GM18499 (cell line): ENCODE results near the gene DMTF1.
"Not testable (repeated sequence)": the region's sequence is repeated elsewhere in the genome, so short reads cannot be mapped to it uniquely, and the experiment has no call there.

Experiments
- ATAC-seq: cut with Tn5 transposase; IDR thresholded peaks from one replicate; pipeline ENCODE4 v1.9.1; 2021; ENCODE audit warnings: moderate number of reproducible peaks; ENCODE audit not compliant: insufficient read depth, unreplicated experiment

DMTF1 gene, protein sequence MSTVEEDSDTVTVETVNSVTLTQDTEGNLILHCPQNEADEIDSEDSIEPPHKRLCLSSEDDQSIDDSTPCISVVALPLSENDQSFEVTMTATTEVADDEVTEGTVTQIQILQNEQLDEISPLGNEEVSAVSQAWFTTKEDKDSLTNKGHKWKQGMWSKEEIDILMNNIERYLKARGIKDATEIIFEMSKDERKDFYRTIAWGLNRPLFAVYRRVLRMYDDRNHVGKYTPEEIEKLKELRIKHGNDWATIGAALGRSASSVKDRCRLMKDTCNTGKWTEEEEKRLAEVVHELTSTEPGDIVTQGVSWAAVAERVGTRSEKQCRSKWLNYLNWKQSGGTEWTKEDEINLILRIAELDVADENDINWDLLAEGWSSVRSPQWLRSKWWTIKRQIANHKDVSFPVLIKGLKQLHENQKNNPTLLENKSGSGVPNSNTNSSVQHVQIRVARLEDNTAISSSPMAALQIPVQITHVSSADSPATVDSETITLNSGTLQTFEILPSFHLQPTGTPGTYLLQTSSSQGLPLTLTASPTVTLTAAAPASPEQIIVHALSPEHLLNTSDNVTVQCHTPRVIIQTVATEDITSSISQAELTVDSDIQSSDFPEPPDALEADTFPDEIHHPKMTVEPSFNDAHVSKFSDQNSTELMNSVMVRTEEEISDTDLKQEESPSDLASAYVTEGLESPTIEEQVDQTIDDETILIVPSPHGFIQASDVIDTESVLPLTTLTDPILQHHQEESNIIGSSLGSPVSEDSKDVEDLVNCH

DNA sequence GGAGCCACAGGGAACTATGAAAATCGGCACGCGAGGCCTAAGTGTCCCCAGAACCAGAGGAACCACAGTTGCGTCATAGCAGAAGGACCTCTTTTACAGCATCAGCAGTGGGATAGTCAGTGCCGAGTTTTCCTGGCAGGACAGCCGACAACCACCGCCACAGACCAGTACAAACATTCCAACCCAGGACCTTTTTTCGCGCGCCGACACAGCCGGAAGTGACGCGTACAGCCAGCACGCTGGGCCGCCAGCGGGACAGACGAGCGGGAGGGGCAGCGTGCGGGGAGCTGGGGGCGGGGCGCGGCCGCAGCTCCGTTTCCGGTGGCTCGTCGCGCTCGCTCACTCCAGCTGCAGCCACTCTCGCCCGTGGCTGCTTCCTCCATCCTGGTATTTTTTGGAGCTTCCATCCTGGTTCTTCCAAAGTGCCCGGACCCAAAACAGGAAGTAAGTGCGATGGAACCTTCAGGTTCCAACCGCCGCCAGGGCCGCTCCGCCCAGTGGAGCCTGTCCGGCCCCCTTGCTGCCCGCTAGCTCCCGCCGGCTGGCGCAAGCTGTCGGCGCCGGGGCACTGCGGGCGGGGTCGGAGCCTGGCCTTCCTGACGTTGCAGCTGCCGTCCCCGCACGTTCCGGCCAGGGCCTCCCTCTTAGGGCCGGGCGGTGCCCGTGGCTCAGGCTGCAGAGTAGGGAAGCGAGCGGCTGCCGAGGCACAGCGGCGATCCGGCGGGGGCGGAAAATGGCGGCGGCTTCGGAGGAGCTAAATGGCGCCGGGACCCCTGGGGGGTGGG is at the start of gene DMTF1:
TSS of gene DMTF1 (plus strand) at position 342 of the 785 bp plus-strand sequence. CDS start 12,489 bp downstream, outside the sequence.
- peak; percentile 48 for ATAC-seq

DNA sequence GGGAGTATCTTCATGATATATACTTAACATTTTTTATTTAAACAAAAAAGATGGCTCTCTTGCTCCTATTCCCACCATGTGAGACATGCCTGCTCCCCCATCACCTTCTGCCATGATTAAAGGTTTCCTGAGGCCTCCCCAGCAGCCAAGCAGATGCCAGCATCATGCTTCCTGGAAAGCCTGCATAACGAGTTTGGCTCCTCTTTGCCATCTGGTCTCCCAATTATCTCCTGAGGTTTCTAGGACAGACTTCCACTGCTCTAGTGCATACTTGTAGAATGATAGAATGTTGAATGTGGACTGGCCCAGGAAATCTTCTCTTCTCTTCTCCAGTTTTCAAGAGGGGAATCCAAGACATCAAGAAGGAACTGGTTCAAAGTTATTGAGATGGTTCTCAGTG is 46.9 kb upstream of the DMTF1 start:
- ATAC-seq = no peak

DNA sequence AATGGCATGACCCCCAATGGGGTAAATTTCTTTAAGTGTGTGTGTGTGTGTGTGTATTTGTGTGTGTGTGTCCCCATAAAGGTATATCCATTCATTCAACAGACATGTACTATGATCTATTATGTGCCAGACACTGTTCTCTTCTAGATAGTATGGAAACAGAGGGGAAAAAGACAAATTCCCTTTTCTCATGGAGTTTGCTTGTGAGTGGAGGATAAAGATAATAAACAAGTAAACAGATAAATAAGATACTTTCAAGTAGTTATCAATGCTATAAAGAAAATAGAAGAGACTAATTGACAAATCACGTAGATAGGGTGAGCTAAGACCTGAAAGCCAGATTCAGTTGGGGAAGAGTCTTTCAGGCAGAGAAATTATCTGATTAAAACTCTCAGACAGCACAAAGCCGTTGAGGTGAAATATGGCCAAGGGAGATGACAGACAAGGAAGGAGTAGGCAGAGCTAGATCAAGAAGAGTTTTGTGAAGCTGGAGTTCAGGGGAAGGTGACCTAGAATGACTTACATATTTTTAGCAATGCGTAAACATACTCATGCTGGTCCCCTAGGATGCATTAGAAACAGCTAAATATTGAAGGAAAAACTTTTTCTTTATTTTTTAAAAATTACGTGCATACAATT is 45.2 kb upstream of the DMTF1 start:
- no peak for ATAC-seq

DNA sequence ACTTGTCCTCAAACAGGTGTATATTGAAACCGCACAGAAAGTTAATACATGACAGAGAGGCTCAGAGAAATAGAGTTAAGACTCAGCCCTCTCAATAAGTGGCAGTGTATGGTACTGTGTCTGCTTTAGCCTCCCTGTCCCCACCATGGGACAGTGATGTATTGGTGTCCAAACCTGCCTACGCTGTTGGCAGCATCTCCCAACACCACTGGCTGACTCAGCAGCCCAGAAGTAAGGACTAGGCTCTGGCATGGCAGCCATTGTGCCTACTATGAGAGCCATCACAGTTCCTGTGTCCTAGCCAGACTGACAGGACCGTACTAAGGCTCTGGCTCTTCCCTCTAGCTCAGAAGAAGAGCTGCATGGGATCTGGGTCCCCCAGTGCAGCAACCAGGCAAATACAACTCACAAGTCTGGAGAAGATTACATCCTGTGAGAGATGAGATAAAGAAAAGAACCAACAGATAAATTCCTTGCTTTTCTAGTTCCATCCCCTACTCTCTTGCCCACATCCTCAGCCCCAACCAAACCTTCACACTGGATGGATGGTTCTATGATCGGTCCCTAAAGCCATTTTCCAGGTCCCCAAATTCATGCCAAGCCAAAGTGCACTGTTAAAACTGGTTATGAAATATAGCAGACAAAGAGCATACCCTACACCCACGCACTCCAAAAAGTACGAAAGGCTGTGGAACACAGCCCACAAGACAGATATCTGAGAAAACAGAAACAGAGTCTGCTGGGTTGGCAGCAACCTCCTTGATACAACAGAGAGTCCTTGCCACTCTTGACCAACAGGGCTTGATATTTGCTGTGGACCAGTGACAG is 44.1 kb upstream of the DMTF1 start:
- ATAC-seq = no peak

DNA sequence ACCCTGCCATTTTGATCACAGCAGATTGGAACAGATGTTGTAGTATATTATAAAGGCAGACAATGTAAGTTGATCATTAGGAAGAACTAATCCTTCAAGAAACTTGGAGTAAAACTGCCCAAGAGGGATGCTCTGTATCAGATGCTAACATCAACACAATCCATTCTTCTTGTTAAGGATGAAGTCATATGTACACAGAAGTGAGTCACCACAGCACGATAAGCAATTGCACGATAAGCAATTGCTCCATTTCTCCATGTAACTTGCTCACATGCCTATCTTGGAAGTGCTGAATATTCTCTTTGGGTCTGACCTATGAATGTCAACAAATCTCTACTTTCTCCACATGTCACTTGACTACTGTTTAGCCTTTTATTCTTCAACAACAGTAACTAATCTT is 41.5 kb upstream of the DMTF1 start:
- ATAC-seq = no peak

DNA sequence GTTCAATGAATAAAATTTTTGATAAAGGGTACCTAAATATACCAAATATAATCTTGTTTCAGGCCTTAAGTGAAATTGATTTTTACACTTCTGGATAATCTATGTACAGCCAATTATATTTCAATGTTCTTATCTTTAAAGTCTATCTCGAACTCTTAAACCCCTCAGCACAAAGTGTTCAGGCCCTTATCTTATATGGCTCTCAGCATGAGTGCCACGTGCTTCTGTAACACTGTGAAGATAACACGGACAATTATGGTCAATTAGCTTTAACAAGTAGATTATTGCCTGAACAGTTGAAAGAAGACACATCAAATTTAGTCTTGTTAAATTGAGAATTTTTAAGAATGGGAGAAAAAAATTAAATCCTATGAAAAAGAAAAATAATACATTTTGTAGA is 40.4 kb upstream of the DMTF1 start:
- ATAC-seq = no peak

DNA sequence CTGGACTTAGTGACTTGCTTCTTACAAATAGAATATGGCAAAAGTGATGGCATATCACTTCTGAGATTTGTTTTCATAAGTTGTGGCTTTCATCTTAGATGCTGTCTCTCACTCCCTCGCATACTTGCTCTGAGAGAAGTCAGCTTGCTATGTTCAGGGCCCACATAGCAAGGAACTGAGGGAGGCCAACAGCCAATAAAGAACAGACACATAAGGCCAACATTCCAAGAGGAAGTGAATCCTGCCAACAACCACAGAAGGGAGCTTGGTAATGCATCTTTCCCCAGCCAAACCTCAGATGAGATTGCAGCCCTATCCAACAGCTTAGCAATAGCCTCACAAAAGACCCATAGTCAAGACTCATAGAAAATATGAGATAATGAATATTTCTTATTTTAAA is 39.2 kb upstream of the DMTF1 start:
- no peak for ATAC-seq

DNA sequence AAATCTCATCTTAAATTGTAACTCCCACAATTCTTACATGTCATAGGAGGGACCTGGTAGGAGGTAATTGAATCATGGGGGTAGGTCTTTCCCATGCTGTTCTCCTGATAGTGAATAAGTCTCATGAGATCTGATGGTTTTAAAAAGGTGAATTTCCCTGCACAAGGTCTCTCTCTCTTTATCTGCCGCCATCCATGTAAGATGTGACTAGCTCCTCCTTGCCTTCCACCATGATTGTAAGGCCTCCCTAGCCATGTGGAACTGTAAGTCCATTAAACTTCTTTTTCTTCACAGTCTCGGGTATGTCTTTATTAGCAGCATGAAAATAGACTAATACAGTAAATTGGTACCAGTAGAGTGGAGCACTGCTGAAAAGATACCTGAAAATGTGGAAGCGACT is 38.3 kb upstream of the DMTF1 start:
- ATAC-seq = not testable (repeated sequence)

DNA sequence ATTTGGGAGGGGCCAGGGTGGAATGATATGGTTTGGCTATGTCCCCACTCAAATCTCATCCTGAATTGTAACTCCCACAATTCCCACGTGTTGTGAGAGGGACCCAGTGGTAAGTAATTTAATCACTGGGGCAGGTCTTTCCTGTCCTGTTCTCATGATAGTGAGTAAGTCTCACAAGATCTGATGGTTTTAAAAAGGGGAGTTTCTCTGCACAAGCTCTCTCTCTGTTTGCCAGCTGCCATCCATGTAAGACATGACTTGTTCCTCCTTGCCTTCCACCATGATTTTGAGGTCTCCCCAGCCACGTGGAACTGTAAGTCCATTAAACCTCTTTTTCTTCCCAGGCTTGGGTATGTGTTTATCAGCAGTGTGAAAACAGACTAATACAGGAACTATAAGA is 36.5 kb upstream of the DMTF1 start:
- ATAC-seq = not testable (repeated sequence)

DNA sequence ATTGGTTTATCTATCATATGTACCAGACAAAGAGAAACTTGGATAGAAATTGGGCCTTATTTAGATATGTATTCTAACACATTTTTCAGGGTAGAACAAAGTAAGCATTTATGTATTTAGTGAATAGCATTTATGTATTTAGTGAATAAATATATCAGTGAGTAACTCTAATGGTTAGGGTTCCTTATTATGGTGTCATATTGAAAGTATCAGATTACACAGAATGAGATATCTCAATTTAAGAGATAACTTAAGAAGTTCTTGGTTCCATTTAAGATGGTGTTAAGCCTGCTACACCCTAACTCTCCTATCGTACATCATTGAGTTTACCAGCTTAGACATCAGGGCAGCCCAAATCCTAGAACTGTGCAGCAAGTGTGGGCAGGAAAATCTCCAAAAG is 35.9 kb upstream of the DMTF1 start:
- ATAC-seq = no peak

DNA sequence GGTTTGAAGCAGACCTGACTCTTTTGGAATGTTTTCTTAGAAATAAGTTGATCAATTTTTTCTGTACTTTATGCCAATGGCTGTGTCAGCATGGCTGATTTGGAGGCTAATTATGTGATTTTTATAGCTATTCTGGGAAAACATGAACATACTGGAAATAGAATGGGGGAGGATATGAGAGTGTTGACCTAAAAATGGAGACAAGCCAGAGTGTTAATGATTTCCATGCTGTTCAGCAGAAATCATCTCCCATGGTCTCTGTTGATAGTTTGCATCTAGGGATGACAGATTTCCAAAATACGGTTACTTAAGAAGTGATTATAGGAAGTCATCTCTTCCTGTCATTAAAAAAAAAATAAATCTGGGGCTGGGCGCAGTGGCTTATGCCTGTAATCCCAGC is 32.7 kb upstream of the DMTF1 start:
- no peak for ATAC-seq

DNA sequence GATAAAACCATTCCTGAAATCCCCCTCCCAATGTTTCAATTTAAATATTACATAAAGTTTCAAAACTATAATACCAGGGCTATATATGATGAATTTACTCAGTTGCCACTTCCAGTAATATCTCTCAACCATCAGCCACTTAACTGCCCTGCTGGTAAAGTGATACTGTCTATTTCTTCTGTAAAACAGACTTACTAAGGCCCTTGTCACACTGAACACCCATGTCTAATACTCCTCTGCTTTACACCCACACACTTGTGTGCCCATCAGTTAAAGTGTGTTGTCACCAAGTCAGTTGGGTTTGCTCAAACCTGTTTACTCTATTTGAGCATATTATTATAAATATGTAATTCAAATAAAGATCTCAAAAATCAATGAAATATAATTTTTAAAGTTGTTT is 29.1 kb upstream of the DMTF1 start:
- no peak for ATAC-seq

DNA sequence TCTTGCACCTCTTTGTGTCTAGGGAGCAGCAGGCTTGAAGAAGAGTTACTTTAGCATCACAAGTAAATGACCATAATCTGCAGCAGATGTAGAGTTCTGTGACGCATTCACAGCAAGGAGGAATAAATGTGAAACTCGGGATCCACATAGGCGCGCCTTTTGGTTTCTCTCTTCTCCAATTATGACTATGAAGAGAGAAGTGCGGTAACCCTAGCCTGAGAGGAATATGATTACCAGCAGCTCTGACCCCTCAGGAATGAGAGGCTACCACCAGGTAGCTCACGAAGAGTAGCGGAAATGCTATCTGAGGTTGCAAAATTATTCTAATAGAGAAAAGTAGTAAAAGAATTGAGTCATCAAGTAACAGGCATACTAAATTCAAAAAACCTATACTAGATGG is 25.2 kb upstream of the DMTF1 start:
- ATAC-seq = peak; percentile 33

DNA sequence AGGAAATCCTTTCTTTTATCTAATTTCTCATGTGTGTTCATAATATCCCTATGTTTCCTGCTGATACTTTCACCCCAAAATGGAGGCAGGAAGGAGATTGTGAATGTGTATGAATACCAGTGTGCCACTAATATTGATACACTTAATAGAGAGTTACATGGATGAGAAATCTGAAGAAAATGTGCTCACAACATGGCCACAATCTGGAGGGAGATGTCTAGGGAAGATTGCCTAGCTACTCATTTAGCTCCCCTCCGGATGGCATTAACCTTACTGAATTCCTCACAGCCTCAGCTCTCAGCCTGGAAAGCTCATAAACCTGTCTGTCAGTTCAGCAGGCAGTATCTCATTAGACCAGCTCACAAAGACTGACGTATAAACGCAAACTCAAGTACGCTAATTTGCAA is 23.4 kb upstream of the DMTF1 start:
- no peak for ATAC-seq

DNA sequence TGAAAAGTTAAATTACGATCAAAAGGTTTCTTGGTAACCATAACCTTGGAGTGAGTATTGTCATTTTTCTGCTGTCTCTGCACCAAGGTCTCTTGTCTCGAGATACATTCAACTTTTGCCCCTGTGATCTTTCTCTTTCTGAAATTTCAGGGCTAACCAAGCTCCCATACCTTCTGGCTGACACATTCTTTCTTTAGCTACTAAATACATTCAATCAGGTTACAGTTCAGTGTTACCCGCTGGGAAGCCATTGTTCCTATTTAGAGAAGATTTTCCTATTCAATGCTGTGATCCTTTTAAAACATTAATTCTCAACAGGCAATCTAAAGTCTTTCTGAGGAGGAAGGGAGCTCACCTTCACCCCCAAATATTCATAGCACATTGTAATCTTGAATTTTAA is 22.9 kb upstream of the DMTF1 start:
- no peak for ATAC-seq

DNA sequence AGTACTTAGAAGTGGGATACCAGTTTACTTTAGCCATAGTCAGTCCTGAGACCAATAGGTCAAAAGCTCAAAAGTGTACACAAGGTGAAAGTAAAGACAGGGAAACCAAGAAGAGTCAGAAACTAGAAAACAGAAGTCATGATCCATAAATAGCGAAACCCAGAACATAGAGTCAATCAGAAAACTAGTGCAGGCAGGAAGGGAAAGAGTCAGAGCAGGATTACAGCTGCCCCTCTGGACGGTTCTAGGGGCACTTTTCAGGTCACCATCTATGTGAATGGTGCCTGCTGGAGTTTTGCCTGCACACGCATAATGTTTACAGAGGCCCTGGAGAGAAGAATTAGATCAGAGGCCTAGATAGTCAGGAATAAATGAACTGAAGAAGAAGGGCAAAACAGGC is 22.4 kb upstream of the DMTF1 start:
- peak; percentile 95 for ATAC-seq

DNA sequence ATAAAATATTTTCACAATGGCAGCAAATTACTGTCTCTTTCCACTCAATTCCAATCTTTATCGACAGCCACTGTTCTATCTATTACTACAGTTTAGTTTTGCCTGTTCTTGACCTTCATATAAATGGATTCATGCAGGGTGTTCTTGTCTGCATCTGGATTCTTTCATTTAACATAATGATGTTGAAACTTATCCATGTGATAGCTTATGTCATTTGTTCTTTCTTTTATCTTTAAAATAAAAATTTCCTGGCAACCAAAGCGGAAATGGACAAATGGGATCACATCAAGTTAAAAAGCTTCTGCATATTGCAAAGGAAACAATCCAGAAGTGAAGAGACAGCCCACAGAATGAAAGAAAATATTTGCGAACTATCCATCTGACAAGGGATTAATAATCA is 20.5 kb upstream of the DMTF1 start:
- ATAC-seq = no peak

DNA sequence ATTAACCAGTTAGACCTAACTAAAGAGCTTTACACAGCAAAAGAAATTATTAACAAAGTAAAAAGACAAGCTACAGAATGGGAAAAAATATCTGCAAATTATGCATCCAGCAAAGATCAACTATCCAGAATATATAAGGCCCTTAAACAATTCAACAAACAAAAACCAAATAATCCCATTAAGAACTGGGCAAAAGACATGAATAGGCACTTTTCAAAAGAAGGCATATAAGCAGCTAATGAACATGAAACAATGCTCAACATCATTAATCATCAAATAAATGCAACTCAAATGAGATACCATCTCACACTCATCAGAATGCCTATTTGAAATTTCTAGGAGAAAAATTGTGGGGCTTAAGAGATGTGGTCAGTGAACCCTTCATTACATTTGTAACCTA is 15.0 kb upstream of the DMTF1 start:
- ATAC-seq = no peak

DNA sequence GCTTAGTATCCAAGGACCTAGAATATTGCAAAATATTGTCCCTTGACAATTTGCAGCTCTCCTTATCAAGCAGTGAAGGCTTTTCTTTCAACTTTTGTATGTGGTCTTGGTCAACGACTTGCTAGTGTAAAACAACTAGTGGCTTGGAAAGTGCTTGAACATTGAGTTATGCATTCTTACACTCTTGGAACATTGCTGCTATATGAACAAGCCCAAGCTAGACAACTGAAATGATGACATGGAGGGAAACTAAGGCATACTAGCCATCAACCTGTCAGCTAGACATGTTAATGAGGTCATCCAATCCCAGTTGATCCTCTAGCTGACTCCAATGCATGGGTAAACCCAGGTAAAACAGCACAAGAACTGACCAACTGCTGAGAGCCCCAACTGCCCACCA is 12.7 kb upstream of the DMTF1 start:
- ATAC-seq = no peak

DNA sequence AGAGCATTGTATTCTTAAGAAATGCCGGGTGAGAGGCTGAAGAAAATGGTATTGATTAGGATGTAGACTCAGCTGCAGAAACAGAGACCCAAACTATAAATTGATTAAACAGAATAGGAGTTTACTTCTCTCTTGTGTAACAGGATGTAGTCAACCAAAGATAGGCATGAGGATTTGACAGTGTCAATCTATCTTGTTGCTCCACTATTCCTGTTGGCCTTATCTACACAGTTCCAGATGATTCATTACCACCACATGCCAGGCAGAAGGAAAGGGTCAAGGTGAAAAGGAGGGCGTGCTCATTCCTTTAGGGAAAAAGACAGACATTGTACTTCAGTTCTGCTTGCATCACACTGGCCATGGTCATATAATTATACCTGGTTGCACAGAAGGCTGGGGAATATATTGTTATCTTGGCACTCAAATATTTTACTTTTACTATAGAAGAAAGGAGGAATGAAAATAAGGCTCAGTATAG is 11.9 kb upstream of the DMTF1 start:
- ATAC-seq = no peak
